IMR-90 (cell line): ENCODE results near the gene IRF2. TPM values are rescaled to one million over a fixed set of nuclear protein-coding genes. Genes with fewer than 3 reads are reported as not detected.
A peak's percentile ranks its signal among the peaks of the same experiment; 100 is the strongest.

ENCODE experiments used
- ATAC-seq: fragments of 200-7000 bp; cut with Tn5 transposase; 2 replicates; pipeline ENCODE4 v1.9.1; 2020; ENCODE audit warnings: low read depth, mild to moderate bottlenecking, moderate library complexity
- BruUV-seq: library from RNA; stranded (reverse); fragments of 400-500 nt; replicated peaks from 2 replicates; lab custom pipeline; 2021; lab: Mats Ljungman, UMichigan
- CTCF ChIA-PET: fragments of 300-600 bp; formaldehyde crosslinking; extraction: SDS; loops from one replicate; lab custom pipeline; 2021; ENCODE audit warnings: antibody characterized with exemption; lab: Yijun Ruan, JAX
- POLR2A ChIA-PET: fragments of 300-600 bp; sonication (Branson Sonifier 250); formaldehyde crosslinking; loops from one replicate; lab custom pipeline; 2022; ENCODE audit warnings: antibody characterized with exemption; ENCODE audit not compliant: unreplicated experiment; lab: Charles Lee
- DNase-seq: peaks from one replicate; pipeline ENCODE4 v3.0.0; 2013
- H2AFZ ChIP-seq: replicated peaks from 2 replicates; pipeline ENCODE3; 2013; ENCODE audit warnings: low read length, mild to moderate bottlenecking; ENCODE audit not compliant: poor library complexity
- H2AK5ac ChIP-seq: 2 replicates; pipeline ENCODE4 v1.6.1; 2013; ENCODE audit warnings: low read depth, low read length, inconsistent platforms
- H2AK9ac ChIP-seq: replicated peaks from 2 replicates; pipeline ENCODE3; 2013; ENCODE audit warnings: mild to moderate bottlenecking, low read depth, low read length, moderate library complexity; ENCODE audit not compliant: poor library complexity
- H2BK120ac ChIP-seq: 2 replicates; pipeline ENCODE4 v1.6.1; 2013; ENCODE audit warnings: low read depth, low read length, inconsistent platforms
- H2BK15ac ChIP-seq: 3 replicates; pipeline ENCODE4 v1.6.1; 2013; ENCODE audit warnings: low read depth, low read length, inconsistent platforms
- H2BK20ac ChIP-seq: 2 replicates; pipeline ENCODE4 v1.6.1; 2013; ENCODE audit warnings: low read depth, mild to moderate bottlenecking, inconsistent platforms, low read length, moderate library complexity
- H2BK5ac ChIP-seq: 2 replicates; pipeline ENCODE4 v1.6.1; 2013; ENCODE audit warnings: mild to moderate bottlenecking, low read depth, low read length, inconsistent platforms; ENCODE audit not compliant: poor library complexity, severe bottlenecking
- H3K14ac ChIP-seq: replicated peaks from 2 replicates; pipeline ENCODE4 v1.6.1; 2013; ENCODE audit warnings: low read depth, low read length, inconsistent platforms
- H3K18ac ChIP-seq: 2 replicates; pipeline ENCODE4 v1.6.1; 2013; ENCODE audit warnings: low read depth, low read length, control low read depth
- H3K23ac ChIP-seq: 2 replicates; pipeline ENCODE4 v1.6.1; 2013; ENCODE audit warnings: low read depth, low read length, inconsistent platforms
- H3K27ac ChIP-seq: 2 replicates; pipeline ENCODE4 v1.5.1; 2013; ENCODE audit warnings: mild to moderate bottlenecking, control low read depth, low read length; ENCODE audit not compliant: insufficient read depth
- H3K27me3 ChIP-seq: 2 replicates; pipeline ENCODE4 v1.6.1; 2013; ENCODE audit warnings: low read length; ENCODE audit not compliant: control insufficient read depth, insufficient read depth
- H3K36me3 ChIP-seq: 2 replicates; pipeline ENCODE4 v1.6.1; 2013; ENCODE audit warnings: low read length, mixed read lengths; ENCODE audit not compliant: control insufficient read depth, insufficient read depth
- H3K4ac ChIP-seq: 2 replicates; pipeline ENCODE4 v1.6.1; 2013; ENCODE audit warnings: low read depth, low read length, inconsistent platforms
- H3K4me1 ChIP-seq: 2 replicates; pipeline ENCODE4 v1.6.1; 2013; ENCODE audit warnings: low read length, mixed read lengths; ENCODE audit not compliant: control insufficient read depth, insufficient read depth
- H3K4me2 ChIP-seq: 2 replicates; pipeline ENCODE4 v1.6.1; 2013; ENCODE audit warnings: low read depth, mild to moderate bottlenecking, control low read depth, low read length, moderate library complexity
- H3K4me3 ChIP-seq: 2 replicates; pipeline ENCODE4 v1.5.1; 2013; ENCODE audit warnings: low read depth, mild to moderate bottlenecking, control low read depth, low read length, moderate library complexity; ENCODE audit not compliant: insufficient read depth
- H3K56ac ChIP-seq: 2 replicates; pipeline ENCODE4 v1.6.1; 2013; ENCODE audit warnings: low read length, inconsistent platforms; ENCODE audit not compliant: insufficient read depth; ENCODE audit errors: extremely low read depth
- H3K79me1 ChIP-seq, 2 experiments: 2 replicates each; pipeline ENCODE4 v1.6.1; 2013; ENCODE audit warnings: low read length in 2 of 2, inconsistent platforms in 1 of 2, low read depth in 1 of 2
- H3K9ac ChIP-seq: 2 replicates; pipeline ENCODE4 v1.6.1; 2013; ENCODE audit warnings: low read depth, low read length, control low read depth
- H3K9me1 ChIP-seq: 2 replicates; pipeline ENCODE4 v1.6.1; 2013; ENCODE audit warnings: low read length, inconsistent platforms; ENCODE audit not compliant: insufficient read depth
- H3K9me3 ChIP-seq: 2 replicates; pipeline ENCODE4 v1.6.1; 2013; ENCODE audit warnings: low read length; ENCODE audit not compliant: control insufficient read depth, insufficient read depth
- H4K20me1 ChIP-seq: 2 replicates; pipeline ENCODE4 v1.6.1; 2013; ENCODE audit warnings: low read length, inconsistent platforms; ENCODE audit not compliant: insufficient read depth
- H4K5ac ChIP-seq: 2 replicates; pipeline ENCODE4 v1.6.1; 2013; ENCODE audit warnings: mild to moderate bottlenecking, low read depth, low read length, control low read depth
- H4K8ac ChIP-seq, 2 experiments: 2 replicates each; pipeline ENCODE4 v1.6.1; 2013; ENCODE audit warnings: low read depth in 2 of 2, low read length in 2 of 2, control low read depth in 1 of 2, inconsistent platforms in 1 of 2
- H4K91ac ChIP-seq: 2 replicates; pipeline ENCODE4 v1.6.1; 2013; ENCODE audit warnings: low read depth, low read length, inconsistent platforms; ENCODE audit not compliant: insufficient read depth
- BHLHE40 ChIP-seq: fragments of 150-350 bp; IDR thresholded peaks from 2 replicates; pipeline ENCODE4 v1.6.1; 2016; ENCODE audit warnings: mild to moderate bottlenecking, low read depth, low read length
- CEBPB ChIP-seq: IDR thresholded peaks from 2 replicates; pipeline ENCODE4 v1.6.1; 2012; ENCODE audit warnings: low read depth, low read length, improper control_type of control experiment
- MAFK ChIP-seq: IDR thresholded peaks from 2 replicates; pipeline ENCODE4 v1.6.1; 2012; ENCODE audit warnings: low read depth, low read length, improper control_type of control experiment
- MXI1 ChIP-seq: IDR thresholded peaks from 2 replicates; pipeline ENCODE4 v1.6.1; 2012; ENCODE audit warnings: low read depth, mild to moderate bottlenecking, low read length, moderate library complexity, borderline replicate concordance
- POLR2A ChIP-seq: IDR thresholded peaks from 2 replicates; pipeline ENCODE4 v1.6.1; 2012; ENCODE audit warnings: mild to moderate bottlenecking, low read depth, low read length
- SMC3 ChIP-seq: fragments of 150-350 bp; IDR thresholded peaks from 2 replicates; pipeline ENCODE4 v1.6.1; 2016; ENCODE audit warnings: low read depth, mild to moderate bottlenecking, antibody characterized with exemption, low read length, moderate library complexity
- WGBS, 2 experiments: methylation state at CpG; one replicate each; pipeline versions ENCODE4 v1.1.5 to v1.1.7; 2013; ENCODE audit warnings: missing lambda C conversion rate in 2 of 2; ENCODE audit not compliant: insufficient read length in 1 of 2; ENCODE audit errors: extremely low coverage in 2 of 2; 5-methylcytosine and 5-hydroxymethylcytosine counted together
- dilution Hi-C: fragments of 300-500 bp; cut with HindIII; formaldehyde crosslinking; loops from one replicate; pipeline ENCODE4 v1.14.3; 2018; ENCODE audit warnings: low sequenced_read_pairs; ENCODE audit not compliant: unreplicated experiment
- in situ Hi-C: fragments of 300-500 bp; cut with MboI; formaldehyde crosslinking; loops from 3 replicates; pipeline ENCODE4 v1.14.3; 2019; ENCODE audit warnings: low sequenced_read_pairs, inconsistent platforms, mixed read lengths
- intact Hi-C: fragments of 100-400 bp; cut with micrococcal nuclease; formaldehyde crosslinking; loops from 2 replicates; pipeline ENCODE4 v1.10.0; 2022
- polyA plus RNA-seq, 3 experiments: library from polyadenylated mRNA; depleted of rRNA; stranded (reverse); fragments of >200 nt; gene quantifications; 2 replicates each; pipeline ENCODE4 v1.2.3, GENCODE V29; 2012; ENCODE audit warnings: low replicate concordance in 1 of 3
- total RNA-seq: library from RNA; depleted of rRNA; stranded (reverse); fragments of >200 nt; gene quantifications from 2 replicates; pipeline ENCODE4 v1.2.3, GENCODE V29; 2012
- TF ChIP-seq, protein P1 (sequence below): fragments of 150-350 bp; IDR thresholded peaks from 2 replicates; pipeline ENCODE4 v1.6.1; 2016; ENCODE audit warnings: low read depth, mild to moderate bottlenecking, low read length, moderate library complexity, borderline replicate concordance

Gene IRF2
- total and polyA plus RNA-seq, 2 of the 4 experiments (the other 2 are of a cell fraction): 16.5 to 21.9 TPM

DNA sequence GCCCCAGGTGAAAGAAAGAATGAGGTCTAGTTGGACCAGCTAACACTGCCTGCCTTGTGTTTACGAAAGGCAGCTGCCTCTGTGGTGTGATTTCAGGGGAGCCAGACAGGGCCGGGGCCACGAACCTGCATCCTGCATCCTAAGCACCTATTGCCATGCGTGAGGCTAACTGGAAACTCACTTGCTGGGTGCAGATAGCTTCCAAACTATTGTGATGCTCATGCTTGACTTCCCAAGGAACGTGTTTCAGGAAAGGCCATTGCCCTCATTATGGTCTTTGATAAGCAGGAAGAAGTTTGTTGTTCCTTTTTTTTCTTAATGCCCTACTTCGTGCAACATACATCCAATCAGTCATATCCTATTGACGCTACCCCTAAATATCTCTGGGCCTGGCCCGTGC, 2.3 kb upstream of the IRF2 start:
- CTCF ChIA-PET: interaction anchor here (0.6 kb wide), 1 partner anchor 12 kb away, joined by 3 read pairs; no protein-coding TSS in a partner anchor
- H3K4me3 ChIP-seq: no peak overlapping the region
- no peak overlapping the region for H3K14ac ChIP-seq
- H2AK5ac ChIP-seq: no peak overlapping the region
- H2BK15ac ChIP-seq: no peak overlapping the region
- H2AK9ac ChIP-seq: no peak overlapping the region
- peaks cover 9 to 34% of the 10 kb centered on the region in 2 experiments for H3K79me1 ChIP-seq
- no peak overlapping the region for H3K56ac ChIP-seq
- no peak for ATAC-seq
- no peak for DNase-seq
- no peak overlapping the region for H3K27ac ChIP-seq
- POLR2A ChIA-PET: no interaction called here
- no peaks in the 10 kb centered on the region for H3K36me3 ChIP-seq
- no TSS peak for BruUV-seq
- H4K8ac ChIP-seq: no peak overlapping the region
- H2BK5ac ChIP-seq: no peak overlapping the region
- no peak overlapping the region for H4K5ac ChIP-seq
- H3K9me3 ChIP-seq: no peaks in the 10 kb centered on the region
- no peak overlapping the region for H2BK20ac ChIP-seq
- H3K23ac ChIP-seq: peak overlapping the region; percentile 39; the same call in 1 of the 2 replicates
- in situ Hi-C loops (loop anchor here (5.0 kb wide), 1 partner anchor 189 kb away; no protein-coding TSS in a partner anchor), intact Hi-C loops (no loop called here), dilution Hi-C loops (no loop called here)
- H3K27me3 ChIP-seq: no peaks in the 10 kb centered on the region
- no peak overlapping the region for H3K9ac ChIP-seq
- H3K18ac ChIP-seq: no peak overlapping the region
- TF ChIP-seq BHLHE40 (no peak), MXI1 (no peak), POLR2A (no peak), CEBPB (no peak), MAFK (no peak), SMC3 (no peak)
- TF ChIP-seq, protein P1, sequence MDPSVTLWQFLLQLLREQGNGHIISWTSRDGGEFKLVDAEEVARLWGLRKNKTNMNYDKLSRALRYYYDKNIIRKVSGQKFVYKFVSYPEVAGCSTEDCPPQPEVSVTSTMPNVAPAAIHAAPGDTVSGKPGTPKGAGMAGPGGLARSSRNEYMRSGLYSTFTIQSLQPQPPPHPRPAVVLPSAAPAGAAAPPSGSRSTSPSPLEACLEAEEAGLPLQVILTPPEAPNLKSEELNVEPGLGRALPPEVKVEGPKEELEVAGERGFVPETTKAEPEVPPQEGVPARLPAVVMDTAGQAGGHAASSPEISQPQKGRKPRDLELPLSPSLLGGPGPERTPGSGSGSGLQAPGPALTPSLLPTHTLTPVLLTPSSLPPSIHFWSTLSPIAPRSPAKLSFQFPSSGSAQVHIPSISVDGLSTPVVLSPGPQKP: no peak
- peaks cover 4% of the 10 kb centered on the region; the same call in 1 of the 2 replicates for H3K4me1 ChIP-seq
- no peaks in the 10 kb centered on the region for H4K20me1 ChIP-seq
- H2AFZ ChIP-seq: no peak overlapping the region
- 0 out of 2 replicates have a peak overlapping the region, but pooled peaks have one; percentile 0 for H4K91ac ChIP-seq
- H3K4me2 ChIP-seq: no peak overlapping the region
- 43% methylated on average over 1 of the region's 8 CpGs; no CpG with 5 or more reads in 1 of the 2 experiments for WGBS, 2 experiments
- peaks cover 7% of the 10 kb centered on the region; the same call in 1 of the 2 replicates for H3K9me1 ChIP-seq
- no peak overlapping the region for H2BK120ac ChIP-seq
- peak overlapping the region; percentile 47; the same call in 1 of the 2 replicates for H3K4ac ChIP-seq
